ENCODE results near the gene GPC5. TPM values are rescaled to one million over a fixed set of nuclear protein-coding genes. Genes with fewer than 3 reads are reported as not detected.
"Not testable (repeated sequence)": the region's sequence is repeated elsewhere in the genome, so short reads cannot be mapped to it uniquely, and the experiment has no call there.

The GPC5 gene
- total RNA-seq, 2 experiments from 2014 or later: 0.14 TPM; not detected in 1

- POLR2A ChIA-PET: no interaction called here
- H3K27ac Mint-ChIP-seq: no peak overlapping the region
Observed at GRCh38 chr13:92255526-92255925, 857.1 kb downstream of the GPC5 start.

GRCh38 chr13:92256211-92256610 lies 857.8 kb downstream of the GPC5 start:
- ATAC-seq (ENCODE audit: low read depth) (no peak), DNase-seq (no peak)
- no peaks in the 10 kb centered on the region for H3K4me1 Mint-ChIP-seq
- H3K27ac Mint-ChIP-seq: no peak overlapping the region
- H3K27me3 Mint-ChIP-seq: no peaks in the 10 kb centered on the region
- H3K36me3 Mint-ChIP-seq: no peaks in the 10 kb centered on the region
- H3K9me3 Mint-ChIP-seq: no peaks in the 10 kb centered on the region
- H3K4me3 Mint-ChIP-seq: no peak overlapping the region
- POLR2A ChIA-PET: no interaction called here

More at GRCh38 chr13:92255526-92255925, 857.1 kb downstream of the GPC5 start:
- no peak overlapping the region for H3K4me3 Mint-ChIP-seq
- DNase-seq (no peak), ATAC-seq (ENCODE audit: low read depth) (no peak)
- H3K4me1 Mint-ChIP-seq: no peaks in the 10 kb centered on the region
- H3K36me3 Mint-ChIP-seq: no peaks in the 10 kb centered on the region
- H3K27me3 Mint-ChIP-seq: no peaks in the 10 kb centered on the region
- no peaks in the 10 kb centered on the region for H3K9me3 Mint-ChIP-seq

- ATAC-seq (ENCODE audit: low read depth) (no peak), DNase-seq (no peak)
- Mint-ChIP-seq H3K4me1 (no peaks in the 10 kb centered on the region), H3K36me3 (no peaks in the 10 kb centered on the region), H3K27me3 (no peaks in the 10 kb centered on the region), H3K27ac (no peak overlapping the region), H3K9me3 (no peaks in the 10 kb centered on the region), H3K4me3 (no peak overlapping the region)
- POLR2A ChIA-PET: no interaction called here
Observed at GRCh38 chr13:92259046-92259445, 860.6 kb downstream of the GPC5 start.

GRCh38 chr13:92259523-92259922 lies 861.1 kb downstream of the GPC5 start:
- Mint-ChIP-seq H3K4me3 (no peak overlapping the region), H3K36me3 (no peaks in the 10 kb centered on the region), H3K27ac (no peak overlapping the region), H3K9me3 (no peaks in the 10 kb centered on the region), H3K27me3 (no peaks in the 10 kb centered on the region), H3K4me1 (no peaks in the 10 kb centered on the region)
- DNase-seq (no peak), ATAC-seq (ENCODE audit: low read depth) (no peak)
- POLR2A ChIA-PET: no interaction called here

GRCh38 chr13:92260363-92260762 lies 861.9 kb downstream of the GPC5 start:
- DNase-seq (no peak), ATAC-seq (ENCODE audit: low read depth) (no peak)
- Mint-ChIP-seq H3K9me3 (no peaks in the 10 kb centered on the region), H3K27ac (no peak overlapping the region), H3K27me3 (no peaks in the 10 kb centered on the region), H3K4me3 (no peak overlapping the region), H3K4me1 (no peaks in the 10 kb centered on the region), H3K36me3 (no peaks in the 10 kb centered on the region)
- POLR2A ChIA-PET: no interaction called here

GRCh38 chr13:92262100-92262788 lies 863.8 kb downstream of the GPC5 start:
- Mint-ChIP-seq H3K36me3 (no peaks in the 10 kb centered on the region), H3K27ac (no peak overlapping the region), H3K27me3 (no peaks in the 10 kb centered on the region), H3K4me1 (no peaks in the 10 kb centered on the region), H3K9me3 (no peaks in the 10 kb centered on the region), H3K4me3 (no peak overlapping the region)
- ATAC-seq (ENCODE audit: low read depth): no peak
- POLR2A ChIA-PET: no interaction called here
- DNase-seq: no peak

GRCh38 chr13:92265408-92265807 lies 867.0 kb downstream of the GPC5 start:
- DNase-seq (no peak), ATAC-seq (ENCODE audit: low read depth) (no peak)
- Mint-ChIP-seq H3K4me1 (no peaks in the 10 kb centered on the region), H3K27me3 (no peaks in the 10 kb centered on the region), H3K4me3 (no peak overlapping the region), H3K36me3 (no peaks in the 10 kb centered on the region), H3K9me3 (no peaks in the 10 kb centered on the region), H3K27ac (no peak overlapping the region)
- POLR2A ChIA-PET: no interaction called here

GRCh38 chr13:92270990-92271389 lies 872.6 kb downstream of the GPC5 start:
- H3K27ac Mint-ChIP-seq: no peak overlapping the region
- ATAC-seq (ENCODE audit: low read depth): no peak
- no peak overlapping the region for H3K4me3 Mint-ChIP-seq
- no peak for DNase-seq
- H3K4me1 Mint-ChIP-seq: no peaks in the 10 kb centered on the region
- no peaks in the 10 kb centered on the region for H3K36me3 Mint-ChIP-seq
- H3K27me3 Mint-ChIP-seq: no peaks in the 10 kb centered on the region
- peaks cover 1% of the 10 kb centered on the region for H3K9me3 Mint-ChIP-seq
- POLR2A ChIA-PET: no interaction called here

- POLR2A ChIA-PET: no interaction called here
- Mint-ChIP-seq H3K27ac (no peak overlapping the region), H3K4me1 (no peaks in the 10 kb centered on the region), H3K27me3 (no peaks in the 10 kb centered on the region), H3K9me3 (peaks cover 1% of the 10 kb centered on the region), H3K36me3 (no peaks in the 10 kb centered on the region), H3K4me3 (no peak overlapping the region)
- ATAC-seq (ENCODE audit: low read depth) (no peak), DNase-seq (no peak)
Observed at GRCh38 chr13:92272177-92272576, 873.8 kb downstream of the GPC5 start.

- DNase-seq; H3K4me3 Mint-ChIP-seq; H3K27me3 Mint-ChIP-seq; H3K27ac Mint-ChIP-seq; POLR2A ChIA-PET; H3K4me1 Mint-ChIP-seq; H3K36me3 Mint-ChIP-seq; H3K9me3 Mint-ChIP-seq; ATAC-seq (ENCODE audit: low read depth): not testable (repeated sequence)
Observed at GRCh38 chr13:92280986-92281385, 882.6 kb downstream of the GPC5 start.

GRCh38 chr13:92290718-92291307 lies 892.4 kb downstream of the GPC5 start:
- H3K27me3 Mint-ChIP-seq; POLR2A ChIA-PET; H3K4me3 Mint-ChIP-seq; H3K27ac Mint-ChIP-seq; DNase-seq; H3K36me3 Mint-ChIP-seq; ATAC-seq (ENCODE audit: low read depth); H3K4me1 Mint-ChIP-seq; H3K9me3 Mint-ChIP-seq: not testable (repeated sequence)

- H3K27ac Mint-ChIP-seq; POLR2A ChIA-PET; DNase-seq; H3K27me3 Mint-ChIP-seq; H3K36me3 Mint-ChIP-seq; ATAC-seq (ENCODE audit: low read depth); H3K4me3 Mint-ChIP-seq; H3K4me1 Mint-ChIP-seq: not testable (repeated sequence)
- peaks cover 11% of the 10 kb centered on the region for H3K9me3 Mint-ChIP-seq
Observed at GRCh38 chr13:92294533-92294932, 896.1 kb downstream of the GPC5 start.

GRCh38 chr13:92296154-92296671 lies 897.8 kb downstream of the GPC5 start:
- H3K4me1 Mint-ChIP-seq; POLR2A ChIA-PET; H3K27me3 Mint-ChIP-seq; H3K27ac Mint-ChIP-seq; H3K36me3 Mint-ChIP-seq; H3K9me3 Mint-ChIP-seq; DNase-seq; ATAC-seq (ENCODE audit: low read depth); H3K4me3 Mint-ChIP-seq: not testable (repeated sequence)
